Activated CD8-positive, alpha-beta T cell treated with anti-CD3 and anti-CD28 coated beads for 36 hours (primary cell): ENCODE data around the gene IKZF1. TPM values are rescaled to one million over a fixed set of nuclear protein-coding genes. Genes with fewer than 3 reads are reported as not detected.
A peak's percentile ranks its signal among the peaks of the same experiment; 100 is the strongest.

Experiments
- ATAC-seq: fragments of 200-7000 bp; cut with Tn5 transposase; one replicate; pipeline ENCODE4 v1.10.0; 2021; ENCODE audit warnings: mild to moderate bottlenecking, moderate library complexity
- CTCF ChIA-PET: fragments of 350-600 bp; sonication (Branson Sonifier 250); formaldehyde crosslinking; loops from one replicate; lab custom pipeline; 2021; ENCODE audit warnings: antibody characterized with exemption; lab: Charles Lee
- POLR2A ChIA-PET: fragments of 350-600 bp; sonication (Branson Sonifier 250); formaldehyde crosslinking; loops from one replicate; lab custom pipeline; 2021; ENCODE audit warnings: antibody characterized with exemption; lab: Charles Lee
- DNase-seq: peaks from one replicate; pipeline ENCODE4 v3.0.0-alpha.2; 2020
- H3K27ac Mint-ChIP-seq: one replicate; pipeline ENCODE4 v1.8.0; 2021; ENCODE audit warnings: mild to moderate bottlenecking, mixed read lengths
- H3K27me3 Mint-ChIP-seq: one replicate; pipeline ENCODE4 v1.8.0; 2021; ENCODE audit warnings: mixed read lengths
- H3K36me3 Mint-ChIP-seq: one replicate; pipeline ENCODE4 v1.8.0; 2021; ENCODE audit warnings: low read depth, mixed read lengths
- H3K4me1 Mint-ChIP-seq: one replicate; pipeline ENCODE4 v1.8.0; 2021; ENCODE audit warnings: low read depth, mixed read lengths
- H3K4me3 Mint-ChIP-seq: one replicate; pipeline ENCODE4 v1.8.0; 2021; ENCODE audit warnings: mild to moderate bottlenecking, moderate library complexity, mixed read lengths
- H3K9me3 Mint-ChIP-seq: one replicate; pipeline ENCODE4 v1.8.0; 2021; ENCODE audit warnings: mixed read lengths
- CTCF ChIP-seq: fragments of 200-600 bp; IDR thresholded peaks from one replicate; pipeline ENCODE4 v1.8.0; 2022; ENCODE audit warnings: antibody characterized with exemption, mild to moderate bottlenecking
- intact Hi-C: fragments of 100-400 bp; cut with micrococcal nuclease; formaldehyde crosslinking; loops from one replicate; pipeline ENCODE4 v1.10.0; 2022
- total RNA-seq, 2 experiments: library from RNA; stranded (reverse); gene quantifications; one replicate each; pipeline ENCODE4 v1.2.3, GENCODE V29; 2021

The IKZF1 gene
- total RNA-seq, 2 experiments from 2014 or later = 277 to 295 TPM

- peak; percentile 4 for TF ChIP-seq CTCF
- peak overlapping the region; percentile 94 for H3K4me3 Mint-ChIP-seq
- intact Hi-C loops = loop anchor here (2.0 kb wide), 1 partner anchor 13 kb away; no protein-coding TSS in a partner anchor
- DNase-seq = no peak
- POLR2A ChIA-PET = interaction anchor here (0.6 to 30.3 kb wide), 11 partner anchors 8 to 198 kb away, joined by 3 to 1646 read pairs (median 4); partner anchors contain the start of gene IKZF1
- ATAC-seq = peak; percentile 41
- peaks cover 2% of the 10 kb centered on the region for H3K9me3 Mint-ChIP-seq
- H3K27ac Mint-ChIP-seq = peak overlapping the region; percentile 97
- H3K4me1 Mint-ChIP-seq = peaks cover 90% of the 10 kb centered on the region
- CTCF ChIA-PET = interaction anchor here (0.7 to 5.6 kb wide), 24 partner anchors 8 to 226 kb away, joined by 3 to 42 read pairs (median 4); no protein-coding TSS in a partner anchor
- H3K27me3 Mint-ChIP-seq = no peaks in the 10 kb centered on the region
- peaks cover 89% of the 10 kb centered on the region for H3K36me3 Mint-ChIP-seq
Measured at GRCh38 chr7:50317697-50318669, 13.5 kb downstream of the IKZF1 start.

- ATAC-seq (no peak), DNase-seq (peak; percentile 46)
- H3K27me3 Mint-ChIP-seq = no peaks in the 10 kb centered on the region
- ChIA-PET POLR2A (interaction anchor here (0.7 to 30.3 kb wide), 6 partner anchors 9 to 202 kb away, joined by 3 to 1646 read pairs (median 10); no protein-coding TSS in a partner anchor), CTCF (interaction anchor here (0.7 to 5.6 kb wide), 10 partner anchors 8 to 178 kb away, joined by 3 to 42 read pairs (median 3); no protein-coding TSS in a partner anchor)
- peaks cover 87% of the 10 kb centered on the region for H3K36me3 Mint-ChIP-seq
- H3K9me3 Mint-ChIP-seq = no peaks in the 10 kb centered on the region
- H3K4me3 Mint-ChIP-seq = peak overlapping the region; percentile 50
- TF ChIP-seq CTCF = peak; percentile 17
- intact Hi-C loops = no loop called here
- peaks cover 89% of the 10 kb centered on the region for H3K4me1 Mint-ChIP-seq
- H3K27ac Mint-ChIP-seq = peak overlapping the region; percentile 87
Measured at GRCh38 chr7:50321487-50322067, 17.1 kb downstream of the IKZF1 start.

GRCh38 chr7:50324113-50324512 is 19.6 kb downstream of the IKZF1 start:
- no peak for TF ChIP-seq CTCF
- Mint-ChIP-seq H3K4me1 (peaks cover 90% of the 10 kb centered on the region), H3K27me3 (no peaks in the 10 kb centered on the region), H3K36me3 (peaks cover 87% of the 10 kb centered on the region), H3K27ac (peak overlapping the region; percentile 58), H3K4me3 (no peak overlapping the region), H3K9me3 (no peaks in the 10 kb centered on the region)
- CTCF ChIA-PET = interaction anchor here (1.2 to 5.6 kb wide), 2 partner anchors 12 to 14 kb away, joined by 4 to 27 read pairs; no protein-coding TSS in a partner anchor
- intact Hi-C loops = no loop called here
- ATAC-seq (no peak), DNase-seq (no peak)
- POLR2A ChIA-PET = interaction anchor here (1.0 to 30.3 kb wide), 5 partner anchors 11 to 88 kb away, joined by 3 to 1646 read pairs (median 4); no protein-coding TSS in a partner anchor

- DNase-seq (no peak), ATAC-seq (no peak)
- POLR2A ChIA-PET = interaction anchor here (1.4 to 30.3 kb wide), 2 partner anchors 28 to 181 kb away, joined by 5 to 1646 read pairs; no protein-coding TSS in a partner anchor
- Mint-ChIP-seq H3K4me3 (no peak overlapping the region), H3K9me3 (no peaks in the 10 kb centered on the region), H3K27me3 (no peaks in the 10 kb centered on the region), H3K36me3 (peaks cover 84% of the 10 kb centered on the region), H3K27ac (peak overlapping the region; percentile 64), H3K4me1 (peaks cover 94% of the 10 kb centered on the region)
- no peak for TF ChIP-seq CTCF
- CTCF ChIA-PET = interaction anchor here (0.6 to 2.3 kb wide), 5 partner anchors 9 to 123 kb away, joined by 3 to 10 read pairs (median 6); no protein-coding TSS in a partner anchor
- intact Hi-C loops = no loop called here
Measured at GRCh38 chr7:50327443-50327842, 22.9 kb downstream of the IKZF1 start.
